Upper lobe of left lung (tissue), 4 donors: Measurements from ENCODE around the gene TPSB2.

ENCODE experiments used
- CTCF ChIP-seq, 6 experiments: fragments of 450-650 bp in 4 of 6; fragments of 200-600 bp in 2 of 6; sonication (generic) in 2 of 6; IDR thresholded peaks; one replicate each; pipeline ENCODE4 v1.5.1; 2016 to 2019; ENCODE audit warnings: antibody characterized with exemption in 6 of 6
- EP300 ChIP-seq, 4 donors: sonication (generic); formaldehyde crosslinking; IDR thresholded peaks; one replicate each; pipeline ENCODE4 v1.5.1; 2017; ENCODE audit warnings: antibody characterized with exemption in 4 of 4, control low read depth in 2 of 4
- POLR2AphosphoS5 ChIP-seq, 2 donors: sonication (generic); formaldehyde crosslinking; IDR thresholded peaks; one replicate each; pipeline ENCODE4 v1.5.1; 2017; ENCODE audit warnings: antibody characterized with exemption in 2 of 2

- TF ChIP-seq EP300 (IDR thresholded peaks at IDR 0.05) (no peak), POLR2AphosphoS5 (IDR thresholded peaks at IDR 0.05) (no peak), CTCF (IDR thresholded peaks at IDR 0.05) (no peak)
Observed at GRCh38 chr16:1220098-1220728, 9.8 kb downstream of the TPSB2 start.
